ENCODE data around the gene EXOC3L4. TPM values are rescaled to one million over a fixed set of nuclear protein-coding genes. Genes with fewer than 3 reads are reported as not detected.

EXOC3L4 gene
- total RNA-seq, 1 experiment from 2014 or later = 1.7 TPM

GRCh38 chr14:103136388-103137271 lies 42.1 kb downstream of the EXOC3L4 start:
- Histone ChIP-seq H3K9me3 (ENCODE audit: insufficient read depth, low read depth) (no peaks in the 10 kb centered on the region), H2AFZ (no peak overlapping the region), H3K4me3 (no peak overlapping the region; the same call in 1 of the 2 replicates), H3K4me2 (peak overlapping the region; percentile 55), H3K79me2 (ENCODE audit: low read depth) (peaks cover 29% of the 10 kb centered on the region), H3K27ac (peak overlapping the region; percentile 85), H3K4me1 (replicated peaks; ENCODE audit: insufficient read depth) (peaks cover 73% of the 10 kb centered on the region), H3K27me3 (ENCODE audit: insufficient read depth, low read depth) (no peaks in the 10 kb centered on the region), H3F3A (ENCODE audit: insufficient read depth, low read depth) (peaks cover 94% of the 10 kb centered on the region), H3K36me3 (ENCODE audit: low read depth) (peaks cover 43% of the 10 kb centered on the region), H4K20me1 (ENCODE audit: insufficient read depth) (0 out of 2 replicates have a peak, but pooled peaks cover 19% of the 10 kb centered on the region), H3K9me2 (ENCODE audit: insufficient read depth) (no peaks in the 10 kb centered on the region)
- intact Hi-C loops (cut with micrococcal nuclease; ENCODE audit: unreplicated experiment) = loop anchor here (2.0 kb wide), 1 partner anchor 48 kb away; no protein-coding TSS in a partner anchor
- BruUV-seq (replicated peaks) = TSS peak; percentile 30
- TF ChIP-seq CTCF (conservative IDR thresholded peaks at IDR 0.05) = peak; percentile 32
- no peak for TF ChIP-seq EZH2 (IDR thresholded peaks at IDR 0.05; ENCODE audit: low read depth)
- CTCF ChIA-PET = interaction anchor here (0.6 to 3.1 kb wide), 3 partner anchors 10 to 209 kb away, joined by 3 to 16 read pairs (median 4); no protein-coding TSS in a partner anchor
- DNase-seq = peak; percentile 86 to 96
- POLR2A ChIA-PET (ENCODE audit: unreplicated experiment) = interaction anchor here (0.5 to 1.7 kb wide), 7 partner anchors 10 to 1882 kb away, joined by 3 to 14 read pairs (median 4); no protein-coding TSS in a partner anchor

GRCh38 chr14:103137689-103138300 lies 43.3 kb downstream of the EXOC3L4 start:
- Histone ChIP-seq H3K4me2 (peak overlapping the region; percentile 55), H3K9me2 (ENCODE audit: insufficient read depth) (no peaks in the 10 kb centered on the region), H3K36me3 (ENCODE audit: low read depth) (peaks cover 31% of the 10 kb centered on the region), H3K4me1 (replicated peaks; ENCODE audit: insufficient read depth) (peaks cover 75% of the 10 kb centered on the region), H3K27me3 (ENCODE audit: insufficient read depth, low read depth) (no peaks in the 10 kb centered on the region), H3F3A (ENCODE audit: insufficient read depth, low read depth) (peaks cover 94% of the 10 kb centered on the region), H3K9me3 (ENCODE audit: insufficient read depth, low read depth) (no peaks in the 10 kb centered on the region), H3K4me3 (no peak overlapping the region), H4K20me1 (ENCODE audit: insufficient read depth) (0 out of 2 replicates have a peak, but pooled peaks cover 19% of the 10 kb centered on the region), H3K79me2 (ENCODE audit: low read depth) (peaks cover 19% of the 10 kb centered on the region), H3K27ac (peak overlapping the region; percentile 85), H2AFZ (no peak overlapping the region)
- no peak for TF ChIP-seq EZH2 (IDR thresholded peaks at IDR 0.05; ENCODE audit: low read depth)
- TF ChIP-seq CTCF (conservative IDR thresholded peaks at IDR 0.05) = no peak
- no TSS peak for BruUV-seq (replicated peaks)
- DNase-seq = no peak
- POLR2A ChIA-PET (ENCODE audit: unreplicated experiment) = interaction anchor here (0.6 to 1.7 kb wide), 3 partner anchors 23 to 951 kb away, joined by 3 to 14 read pairs (median 14); no protein-coding TSS in a partner anchor
- intact Hi-C loops (cut with micrococcal nuclease; ENCODE audit: unreplicated experiment) = loop anchor here (2.0 kb wide), 1 partner anchor 47 kb away; no protein-coding TSS in a partner anchor
- CTCF ChIA-PET = interaction anchor here (0.6 to 3.1 kb wide), 5 partner anchors 11 to 1053 kb away, joined by 3 to 16 read pairs (median 4); no protein-coding TSS in a partner anchor
